ENCODE results near the gene EIF4G3.

DNA sequence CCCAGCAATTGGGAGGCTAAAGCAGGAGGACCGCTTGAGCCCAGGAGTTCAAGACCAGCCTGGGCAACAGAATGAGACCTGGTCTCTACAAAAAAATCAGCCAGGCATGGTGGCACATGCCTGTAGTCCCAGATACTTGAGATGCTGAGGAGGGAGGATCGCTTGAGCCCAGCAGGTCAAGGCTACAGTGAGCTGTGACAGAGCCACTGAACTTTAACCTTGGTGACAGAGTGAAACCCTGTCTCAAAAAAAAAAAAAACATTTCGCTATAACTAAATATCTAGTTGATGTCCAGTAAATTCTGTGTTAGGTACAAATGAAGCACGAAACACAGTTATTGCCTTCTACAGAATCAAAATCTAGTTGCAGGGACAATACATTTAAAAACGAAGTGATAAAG, 293.9 kb downstream of the EIF4G3 start:
- TF ChIP-seq, protein P1, sequence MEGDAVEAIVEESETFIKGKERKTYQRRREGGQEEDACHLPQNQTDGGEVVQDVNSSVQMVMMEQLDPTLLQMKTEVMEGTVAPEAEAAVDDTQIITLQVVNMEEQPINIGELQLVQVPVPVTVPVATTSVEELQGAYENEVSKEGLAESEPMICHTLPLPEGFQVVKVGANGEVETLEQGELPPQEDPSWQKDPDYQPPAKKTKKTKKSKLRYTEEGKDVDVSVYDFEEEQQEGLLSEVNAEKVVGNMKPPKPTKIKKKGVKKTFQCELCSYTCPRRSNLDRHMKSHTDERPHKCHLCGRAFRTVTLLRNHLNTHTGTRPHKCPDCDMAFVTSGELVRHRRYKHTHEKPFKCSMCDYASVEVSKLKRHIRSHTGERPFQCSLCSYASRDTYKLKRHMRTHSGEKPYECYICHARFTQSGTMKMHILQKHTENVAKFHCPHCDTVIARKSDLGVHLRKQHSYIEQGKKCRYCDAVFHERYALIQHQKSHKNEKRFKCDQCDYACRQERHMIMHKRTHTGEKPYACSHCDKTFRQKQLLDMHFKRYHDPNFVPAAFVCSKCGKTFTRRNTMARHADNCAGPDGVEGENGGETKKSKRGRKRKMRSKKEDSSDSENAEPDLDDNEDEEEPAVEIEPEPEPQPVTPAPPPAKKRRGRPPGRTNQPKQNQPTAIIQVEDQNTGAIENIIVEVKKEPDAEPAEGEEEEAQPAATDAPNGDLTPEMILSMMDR (IDR thresholded peaks at IDR 0.05), result no peak
- TF ChIP-seq POLR2A (IDR thresholded peaks at IDR 0.05), result no peak
